A549 (cell line): Measurements from ENCODE around the gene INO80C. TPM values are rescaled to one million over a fixed set of nuclear protein-coding genes. Genes with fewer than 3 reads are reported as not detected.
"Not testable (repeated sequence)": the region's sequence is repeated elsewhere in the genome, so short reads cannot be mapped to it uniquely, and the experiment has no call there.

Source experiments
- ATAC-seq, 2 experiments: fragments of 200-7000 bp in 1 of 2; fragments of >200 bp in 1 of 2; cut with Nextera tagmentation in 1 of 2; cut with Tn5 transposase in 1 of 2; 3 replicates each; pipeline versions ENCODE4 v1.8.0 to v1.9.1; 2018 to 2020; ENCODE audit warnings: mild to moderate bottlenecking in 1 of 2, moderate library complexity in 1 of 2
- CTCF ChIA-PET: fragments of 300-600 bp; sonication (Branson Sonifier 250); formaldehyde crosslinking; extraction: SDS; loops from one replicate; lab custom pipeline; 2021; ENCODE audit warnings: antibody characterized with exemption, inconsistent platforms; lab: Yijun Ruan, JAX
- POLR2A ChIA-PET: fragments of 350-600 bp; formaldehyde crosslinking; extraction: SDS; loops from one replicate; lab custom pipeline; 2021; ENCODE audit warnings: antibody characterized with exemption, inconsistent platforms; lab: Yijun Ruan, JAX
- DNase-seq, 2 experiments: peaks; one replicate each; pipeline versions ENCODE4 v3.0.0 to v3.0.0-alpha.2; 2011 to 2016; ENCODE audit warnings: low read depth in 1 of 2, low spot score in 1 of 2
- FAIRE-seq: peaks from 2 replicates; lab custom pipeline; 2011; peaks lifted over from hg19 to GRCh38; lab: Jason Lieb, UNC
- H3K27ac ChIP-seq, 2 experiments: fragments of >200 bp; sonication (Bioruptor Twin); formaldehyde crosslinking; 3 replicates each; pipeline ENCODE4 v1.5.1; 2016 to 2017
- H3K4me1 ChIP-seq: fragments of >200 bp; sonication (Bioruptor Twin); formaldehyde crosslinking; 3 replicates; pipeline ENCODE4 v1.6.1; 2016
- H3K4me2 ChIP-seq: fragments of >200 bp; sonication (Bioruptor Twin); formaldehyde crosslinking; 3 replicates; pipeline ENCODE4 v1.6.1; 2016
- H3K4me3 ChIP-seq: fragments of >200 bp; sonication (Bioruptor Twin); formaldehyde crosslinking; 3 replicates; pipeline ENCODE4 v1.5.1; 2016
- H3K9me3 ChIP-seq: fragments of >200 bp; sonication (Bioruptor Twin); formaldehyde crosslinking; 3 replicates; pipeline ENCODE4 v1.6.1; 2016
- BHLHE40 ChIP-seq: IDR thresholded peaks from 2 replicates; pipeline ENCODE4 v1.6.1; 2012; ENCODE audit warnings: low read depth, low read length, inconsistent platforms
- CHD4 ChIP-seq: fragments of 200-600 bp; sonication (generic); IDR thresholded peaks from 2 replicates; pipeline ENCODE4 v1.6.1; 2016; ENCODE audit warnings: antibody characterized with exemption, mild to moderate bottlenecking, borderline replicate concordance
- EHF ChIP-seq: fragments of 250-450 bp; sonication (Bioruptor Pico); IDR thresholded peaks from 2 replicates; pipeline ENCODE4 v1.5.0; 2020; ENCODE audit warnings: mild to moderate bottlenecking
- EP300 ChIP-seq, 2 experiments: fragments of >200 bp; sonication (Bioruptor Twin); formaldehyde crosslinking; IDR thresholded peaks; 2 replicates in 1 of 2; 3 replicates in 1 of 2; pipeline ENCODE4 v1.6.1; 2016 to 2017
- HDAC2 ChIP-seq: fragments of 200-600 bp; sonication (generic); IDR thresholded peaks from 2 replicates; pipeline ENCODE4 v1.6.1; 2016
- HEYL ChIP-seq: fragments of 250-450 bp; sonication (Bioruptor Pico); IDR thresholded peaks from 2 replicates; pipeline ENCODE4 v1.8.0; 2021; ENCODE audit warnings: mild to moderate bottlenecking, moderate library complexity
- HOXA7 ChIP-seq: fragments of 250-450 bp; sonication (Bioruptor Pico); IDR thresholded peaks from 2 replicates; pipeline ENCODE4 v1.5.0; 2020; ENCODE audit warnings: mild to moderate bottlenecking, moderate library complexity
- JUN ChIP-seq, 2 experiments: fragments of >200 bp; sonication (Bioruptor Twin); formaldehyde crosslinking; IDR thresholded peaks; 2 replicates in 1 of 2; 3 replicates in 1 of 2; pipeline ENCODE4 v1.6.1; 2016 to 2017
- JUNB ChIP-seq: fragments of >200 bp; sonication (Bioruptor Twin); formaldehyde crosslinking; IDR thresholded peaks from 2 replicates; pipeline ENCODE4 v1.6.1; 2016
- MAFK ChIP-seq: fragments of 450-650 bp; IDR thresholded peaks from 2 replicates; pipeline ENCODE4 v1.6.1; 2014; ENCODE audit not compliant: partially characterized antibody
- NFE2L2 ChIP-seq: fragments of 150-350 bp; conservative IDR thresholded peaks from 2 replicates; pipeline ENCODE4 v1.6.1; 2014; ENCODE audit warnings: low read length
- POLR2A ChIP-seq: IDR thresholded peaks from 2 replicates; pipeline ENCODE4 v1.6.1; 2012; ENCODE audit warnings: mild to moderate bottlenecking, low read length
- POLR2AphosphoS2 ChIP-seq: conservative IDR thresholded peaks from 2 replicates; pipeline ENCODE4 v1.6.1; 2012; ENCODE audit warnings: low read length, improper control_type of control experiment, inconsistent platforms
- RAD21 ChIP-seq, 2 experiments: fragments of >200 bp in 1 of 2; sonication (Bioruptor Twin) in 1 of 2; formaldehyde crosslinking in 1 of 2; IDR thresholded peaks in 1 of 2; conservative IDR thresholded peaks in 1 of 2; 2 replicates in 1 of 2; 3 replicates in 1 of 2; pipeline ENCODE4 v1.6.1; 2012 to 2018; ENCODE audit warnings: inconsistent platforms in 1 of 2
- SREBF2 ChIP-seq: fragments of 450-650 bp; IDR thresholded peaks from 2 replicates; pipeline ENCODE4 v1.6.1; 2014; ENCODE audit warnings: mild to moderate bottlenecking, moderate library complexity
- TFCP2L1 ChIP-seq: fragments of 250-450 bp; sonication (Bioruptor Pico); IDR thresholded peaks from 2 replicates; pipeline ENCODE4 v1.5.0; 2021; ENCODE audit warnings: mild to moderate bottlenecking
- USF2 ChIP-seq: fragments of 450-650 bp; IDR thresholded peaks from 2 replicates; pipeline ENCODE4 v1.6.1; 2014; ENCODE audit warnings: antibody characterized with exemption
- ZNF302 ChIP-seq: fragments of 250-450 bp; sonication (Bioruptor Pico); IDR thresholded peaks from 2 replicates; pipeline ENCODE4 v1.9.0; 2021; ENCODE audit warnings: inconsistent platforms, mild to moderate bottlenecking, moderate library complexity
- WGBS: methylation state at CpG from one replicate; pipeline ENCODE4 v1.1.6; 2017; ENCODE audit errors: missing lambda C conversion rate; 5-methylcytosine and 5-hydroxymethylcytosine counted together
- polyA plus RNA-seq, 4 experiments: library from polyadenylated mRNA; depleted of rRNA in 3 of 4; stranded (reverse); fragments of >200 nt; fragmentation: RNase III in 1 of 4; extraction: RNeasy Plus Mini Kit Qiagen cat#74134 plus additional on column Dnase treatment in 1 of 4; gene quantifications; 2 replicates in 3 of 4; 3 replicates in 1 of 4; pipeline ENCODE4 v1.2.3, GENCODE V29; 2011 to 2017

The INO80C gene
- polyA plus RNA-seq, 2 of the 4 experiments (the other 2 are of a cell fraction), result 22.1 to 33.3 TPM

GRCh38 chr18:35454803-35455202 is 43.0 kb downstream of the INO80C start:
- H3K4me2 ChIP-seq, result no peak overlapping the region
- FAIRE-seq, result no peak
- H3K4me1 ChIP-seq, result peaks cover 56% of the 10 kb centered on the region
- POLR2A ChIA-PET, result no interaction called here
- CTCF ChIA-PET, result no interaction called here
- TF ChIP-seq CHD4, result no peak
- TF ChIP-seq MAFK, result peak; percentile 94
- no peak for TF ChIP-seq HOXA7
- TF ChIP-seq ZNF302 (CRISPR knock-in tag), result no peak
- peak; percentile 79 for TF ChIP-seq NFE2L2
- TF ChIP-seq, all 56 proteins: peak for 2
- DNase-seq, result no peak
- ATAC-seq, result no peak
- Histone ChIP-seq H3K9me3 (no peaks in the 10 kb centered on the region), H3K4me3 (no peak overlapping the region), H3K27ac (peak overlapping the region; percentile 71 to 82)

- CTCF ChIA-PET, result interaction anchor here (1.0 kb wide), 1 partner anchor 20 kb away, joined by 3 read pairs; no protein-coding TSS in a partner anchor
- 66% methylated on average over 3 of the region's 4 CpGs for WGBS
- ATAC-seq, H3K4me3 ChIP-seq, H3K9me3 ChIP-seq, DNase-seq, POLR2A ChIA-PET, FAIRE-seq: not testable (repeated sequence)
- Histone ChIP-seq H3K4me2 (peak overlapping the region; percentile 9; the same call in 1 of the 3 replicates), H3K4me1 (peaks cover 38% of the 10 kb centered on the region), H3K27ac (peak overlapping the region; percentile 73 to 82; a peak in 5 of 6 replicates)
- 0 out of 2 replicates have a peak, but pooled peaks have one; percentile 15 for TF ChIP-seq JUNB
Measured at GRCh38 chr18:35453065-35453464, 44.7 kb downstream of the INO80C start.

- DNase-seq (no peak), ATAC-seq (no peak), FAIRE-seq (no peak)
- CTCF ChIA-PET, result interaction anchor here (1.0 kb wide), 1 partner anchor 19 kb away, joined by 3 read pairs; no protein-coding TSS in a partner anchor
- POLR2A ChIA-PET, result no interaction called here
- WGBS, result 87% methylated on average over 1 of the region's 1 CpG
- TF ChIP-seq BHLHE40 (no peak), SREBF2 (no peak), HDAC2 (no peak), TFCP2L1 (no peak), EHF (CRISPR knock-in tag) (no peak), RAD21 (conservative IDR thresholded peaks at IDR 0.05 in 1 of 2, IDR thresholded peaks at IDR 0.05 in 1 of 2) (no peak), JUN (IDR thresholded peaks at IDR 0.05) (no peak)
- Histone ChIP-seq H3K4me3 (no peak overlapping the region), H3K4me1 (peaks cover 27% of the 10 kb centered on the region), H3K4me2 (no peak overlapping the region), H3K9me3 (no peaks in the 10 kb centered on the region), H3K27ac (no peak overlapping the region)
Measured at GRCh38 chr18:35451916-35452315, 45.8 kb downstream of the INO80C start.

GRCh38 chr18:35451032-35451431 is 46.7 kb downstream of the INO80C start:
- FAIRE-seq, result no peak
- ChIA-PET POLR2A (no interaction called here), CTCF (no interaction called here)
- no peak overlapping the region for H3K4me3 ChIP-seq
- H3K4me2 ChIP-seq, result no peak overlapping the region
- H3K9me3 ChIP-seq, result no peaks in the 10 kb centered on the region
- no peak for DNase-seq
- TF ChIP-seq EP300 (IDR thresholded peaks at IDR 0.05), result no peak
- no peak for TF ChIP-seq HOXA7
- no peak for TF ChIP-seq MAFK
- no peak for TF ChIP-seq POLR2AphosphoS2
- TF ChIP-seq POLR2A, result no peak
- no peak for TF ChIP-seq HEYL (CRISPR knock-in tag)
- no peak for TF ChIP-seq ZNF302 (CRISPR knock-in tag)
- TF ChIP-seq CHD4, result no peak
- TF ChIP-seq USF2, result no peak
- TF ChIP-seq, all 56 proteins: peak for 0
- no peak for ATAC-seq
- Histone ChIP-seq H3K4me1 (peaks cover 18% of the 10 kb centered on the region; the same call in 2 of the 3 replicates), H3K27ac (0 out of 6 replicates have a peak overlapping the region, but pooled peaks of 1 of the 2 experiments have one; percentile 28)
- whole genome bisulfite sequencing, result 90% methylated on average over 3 of the region's 3 CpGs

GRCh38 chr18:35444636-35445035 is 53.1 kb downstream of the INO80C start:
- H3K4me1 ChIP-seq, result peaks cover 5% of the 10 kb centered on the region; the same call in 1 of the 3 replicates
- WGBS, result 75% methylated on average over 5 of the region's 6 CpGs
- no peak for TF ChIP-seq JUNB
- no peak for ATAC-seq
- H3K27ac ChIP-seq, result peak overlapping the region in 1 of 2 experiments; percentile 46; a peak in 2 of 6 replicates
- no peak overlapping the region for H3K4me2 ChIP-seq
- FAIRE-seq, result no peak
- H3K9me3 ChIP-seq, result no peaks in the 10 kb centered on the region
- CTCF ChIA-PET, result no interaction called here
- H3K4me3 ChIP-seq, result no peak overlapping the region
- no peak for DNase-seq
- POLR2A ChIA-PET, result no interaction called here
